GM12801 (cell line): ENCODE data around the gene IGSF8.

Source experiments
- TF ChIP-seq, protein P1 (sequence below): IDR thresholded peaks from one replicate; pipeline ENCODE4 v1.5.1; 2011; ENCODE audit warnings: control low read depth; ENCODE audit not compliant: insufficient read length; ENCODE audit errors: extremely low read depth

Gene IGSF8

DNA sequence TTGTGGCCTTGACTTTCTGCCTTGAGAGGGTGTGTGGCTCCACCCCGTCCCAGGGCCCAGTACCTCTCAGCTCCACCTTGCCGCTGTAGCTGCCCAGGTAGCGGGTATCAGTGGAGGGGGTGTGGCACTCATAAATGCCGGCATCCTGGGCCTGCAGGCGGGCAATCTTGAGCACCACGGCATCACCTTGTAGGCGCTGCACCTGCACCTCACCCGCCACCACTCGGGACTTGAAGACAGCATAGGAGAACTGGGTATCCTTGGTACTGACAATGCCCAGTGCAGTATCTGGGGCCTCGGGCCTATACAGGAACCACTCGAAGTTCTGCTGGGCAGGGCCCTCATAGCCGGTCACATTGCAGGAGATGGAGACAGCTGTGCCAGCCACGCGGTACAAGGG is 3.6 kb downstream of the IGSF8 start:
- TF ChIP-seq, protein P1, sequence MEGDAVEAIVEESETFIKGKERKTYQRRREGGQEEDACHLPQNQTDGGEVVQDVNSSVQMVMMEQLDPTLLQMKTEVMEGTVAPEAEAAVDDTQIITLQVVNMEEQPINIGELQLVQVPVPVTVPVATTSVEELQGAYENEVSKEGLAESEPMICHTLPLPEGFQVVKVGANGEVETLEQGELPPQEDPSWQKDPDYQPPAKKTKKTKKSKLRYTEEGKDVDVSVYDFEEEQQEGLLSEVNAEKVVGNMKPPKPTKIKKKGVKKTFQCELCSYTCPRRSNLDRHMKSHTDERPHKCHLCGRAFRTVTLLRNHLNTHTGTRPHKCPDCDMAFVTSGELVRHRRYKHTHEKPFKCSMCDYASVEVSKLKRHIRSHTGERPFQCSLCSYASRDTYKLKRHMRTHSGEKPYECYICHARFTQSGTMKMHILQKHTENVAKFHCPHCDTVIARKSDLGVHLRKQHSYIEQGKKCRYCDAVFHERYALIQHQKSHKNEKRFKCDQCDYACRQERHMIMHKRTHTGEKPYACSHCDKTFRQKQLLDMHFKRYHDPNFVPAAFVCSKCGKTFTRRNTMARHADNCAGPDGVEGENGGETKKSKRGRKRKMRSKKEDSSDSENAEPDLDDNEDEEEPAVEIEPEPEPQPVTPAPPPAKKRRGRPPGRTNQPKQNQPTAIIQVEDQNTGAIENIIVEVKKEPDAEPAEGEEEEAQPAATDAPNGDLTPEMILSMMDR = no peak

DNA sequence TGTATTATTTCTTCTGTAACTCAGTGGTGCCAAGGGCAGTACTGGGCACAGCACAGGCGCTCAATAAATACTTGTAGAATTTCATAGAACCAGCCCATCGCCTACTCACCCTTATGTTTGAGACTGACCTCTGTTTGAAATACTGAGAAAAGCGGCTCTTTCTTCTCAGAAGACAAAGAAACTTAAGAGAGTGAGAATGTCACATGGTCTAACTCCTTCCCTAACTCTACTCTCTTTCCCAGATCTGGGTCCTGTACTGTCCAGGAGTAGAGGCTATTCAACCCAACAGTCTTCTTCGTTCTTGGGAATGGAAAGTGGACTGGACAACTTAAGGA is 4.2 kb downstream of the IGSF8 start:
- TF ChIP-seq, protein P1 = no peak

DNA sequence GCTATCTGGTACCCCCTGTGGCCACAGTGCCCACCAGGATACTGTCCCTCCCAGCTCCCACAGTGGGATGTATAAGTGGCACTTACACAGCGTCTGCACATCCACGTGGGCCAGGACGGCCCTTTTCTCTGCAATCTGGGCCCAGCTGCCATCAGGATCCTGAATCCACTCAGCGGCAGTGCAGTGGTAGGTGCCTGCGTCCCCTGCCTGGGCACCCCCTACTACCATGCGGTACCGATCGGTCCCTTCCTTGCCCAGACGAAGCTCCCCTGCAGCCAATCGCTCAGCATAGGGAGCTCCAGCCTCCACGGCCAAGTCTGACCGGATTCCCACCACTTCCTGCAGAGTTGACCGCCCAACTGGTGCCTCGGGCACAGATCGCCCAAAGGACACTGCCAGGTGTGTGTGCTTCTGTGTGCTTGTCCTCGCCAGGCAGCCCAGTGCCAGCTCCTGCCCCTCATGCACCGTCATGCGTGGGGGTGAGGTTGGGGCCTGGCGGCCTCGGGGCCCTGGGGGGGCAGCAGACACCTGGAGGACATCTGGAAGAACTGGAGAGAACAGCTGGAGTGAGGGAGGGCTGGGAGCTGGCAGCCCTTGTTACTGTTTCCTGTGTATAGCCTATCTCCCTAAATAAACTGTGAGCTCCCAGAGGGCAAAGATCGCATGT is 4.7 kb downstream of the IGSF8 start:
- TF ChIP-seq, protein P1 = no peak

DNA sequence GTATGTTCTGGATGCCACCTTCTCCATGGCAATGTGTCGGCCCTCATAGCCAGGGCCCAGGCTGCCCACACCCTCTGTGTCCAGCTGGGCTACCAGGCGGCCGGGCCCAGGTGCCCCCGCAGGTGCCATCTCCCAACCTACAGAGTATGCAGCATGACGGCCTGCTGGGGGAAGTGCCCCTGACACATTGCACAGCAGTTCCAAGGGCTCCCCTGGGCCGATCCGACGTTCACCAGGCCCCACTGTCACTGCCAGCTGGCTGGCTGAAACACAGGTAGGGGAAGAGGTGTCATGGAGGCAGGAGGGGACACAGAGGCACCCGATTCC is 5.4 kb downstream of the IGSF8 start:
- TF ChIP-seq, protein P1 = no peak

DNA sequence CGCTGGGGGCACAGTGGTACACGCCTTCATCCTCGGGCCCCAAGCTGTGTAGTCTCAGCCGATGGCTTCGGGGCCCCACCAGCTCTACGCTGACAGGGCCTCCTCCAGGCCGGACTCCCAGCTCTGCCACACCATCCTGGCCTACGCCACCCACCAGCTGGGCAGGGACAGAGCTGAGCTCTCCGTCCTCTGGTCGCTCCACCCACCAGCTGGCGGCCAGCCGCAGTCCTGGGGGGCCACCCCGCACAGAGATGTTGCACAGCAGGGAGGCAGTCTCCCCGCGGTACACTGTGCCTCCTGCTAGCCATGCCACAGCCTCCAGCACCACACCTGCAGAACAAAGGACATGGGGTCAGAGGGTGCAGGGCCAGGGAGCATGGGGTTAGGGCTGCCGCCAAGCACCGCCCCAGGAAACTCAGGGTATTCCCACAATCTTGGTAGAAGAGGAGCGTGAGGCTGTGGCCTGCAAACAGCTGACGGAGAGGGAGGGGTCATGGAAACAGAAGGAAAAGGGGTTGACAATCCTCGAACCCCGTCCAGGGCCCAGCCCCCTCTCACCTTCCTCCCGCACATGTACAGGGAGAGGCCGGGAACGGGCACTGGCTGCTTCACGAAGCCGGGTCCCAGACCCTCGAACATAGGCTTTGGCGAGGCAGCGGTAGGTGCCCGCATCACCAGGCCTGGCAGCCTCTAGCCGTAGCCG is 5.9 kb downstream of the IGSF8 start:
- TF ChIP-seq, protein P1 = no peak

DNA sequence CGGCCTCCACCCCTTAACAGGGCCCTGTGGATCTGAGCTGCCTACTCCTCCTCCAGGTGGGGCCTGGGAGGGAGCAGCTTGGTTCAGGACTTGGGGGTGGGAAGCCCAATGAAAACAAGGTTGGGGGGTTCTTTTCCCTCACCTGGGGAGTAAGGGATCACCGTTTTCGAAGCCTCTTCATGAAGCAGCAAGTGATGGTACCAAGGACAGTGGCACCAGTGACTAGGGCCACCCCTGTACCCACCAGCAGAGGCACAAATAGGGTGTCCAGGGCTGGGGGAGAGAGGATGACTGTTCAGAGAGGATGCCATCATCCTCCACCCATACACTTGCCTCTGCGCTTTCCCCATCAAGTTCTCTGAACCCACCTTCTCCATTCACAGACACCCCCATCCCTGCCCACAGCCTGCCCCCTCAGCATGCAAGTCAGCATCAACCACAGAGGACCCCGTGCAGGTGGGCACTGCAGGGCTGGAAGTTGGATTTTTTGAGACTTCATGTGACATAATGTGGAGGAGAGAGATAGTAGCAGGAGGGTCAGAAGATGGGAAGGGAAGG is 6.7 kb downstream of the IGSF8 start:
- TF ChIP-seq, protein P1 = no peak

DNA sequence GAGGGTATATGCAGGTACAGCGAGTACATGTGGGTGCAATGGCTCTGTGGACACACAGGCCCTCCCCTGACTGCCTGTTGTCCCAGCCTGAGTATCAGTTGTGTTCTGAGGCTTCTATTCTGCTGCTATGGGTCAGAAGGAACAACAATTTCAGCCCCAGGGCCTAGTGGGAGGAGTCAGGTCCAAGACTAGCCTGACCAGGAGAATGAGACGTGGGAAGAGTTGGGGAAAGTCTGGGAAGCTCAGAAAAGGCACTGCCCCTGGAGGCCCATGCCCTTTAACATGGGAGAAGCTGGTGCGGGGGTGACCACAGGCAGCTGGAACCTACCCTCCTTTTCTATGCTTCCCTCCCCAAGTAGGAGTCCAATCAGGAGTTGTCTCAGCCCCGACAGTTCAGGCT is 7.7 kb downstream of the IGSF8 start:
- TF ChIP-seq, protein P1 = no peak
